Neural cell (in vitro differentiated cells): ENCODE measurements around the gene LARGE1. TPM values are rescaled to one million over a fixed set of nuclear protein-coding genes. Genes with fewer than 3 reads are reported as not detected.

ENCODE experiments used
- H2AFZ ChIP-seq: fragments of 200-600, 300-800 bp; sonication (generic), shearing (Covaris generic); 2 replicates; pipeline ENCODE4 v1.6.0; 2014; ENCODE audit warnings: low read depth, mild to moderate bottlenecking, antibody characterized with exemption, low read length, moderate library complexity
- H3F3A ChIP-seq: fragments of 200-600 bp; shearing (Covaris generic); 2 replicates; pipeline ENCODE4 v1.6.1; 2016; ENCODE audit warnings: mild to moderate bottlenecking, moderate library complexity, mixed read lengths, antibody characterized with exemption, low read length; ENCODE audit not compliant: insufficient read depth, poor library complexity, severe bottlenecking
- H3K27ac ChIP-seq: fragments of 200-600, 300-800 bp; sonication (generic), shearing (Covaris generic); 2 replicates; pipeline ENCODE4 v1.5.1; 2014; ENCODE audit warnings: mild to moderate bottlenecking, low read length, moderate library complexity
- H3K27me3 ChIP-seq: fragments of 300-800, 200-600 bp; sonication (generic), shearing (Covaris generic); 2 replicates; pipeline ENCODE4 v1.6.0; 2014; ENCODE audit warnings: mild to moderate bottlenecking, low read depth, low read length, moderate library complexity; ENCODE audit not compliant: insufficient read depth
- H3K36me3 ChIP-seq: fragments of 300-800, 200-600 bp; sonication (generic), shearing (Covaris generic); 2 replicates; pipeline ENCODE4 v1.5.1; 2014; ENCODE audit warnings: mild to moderate bottlenecking, antibody characterized with exemption, low read length, moderate library complexity; ENCODE audit not compliant: insufficient read depth
- H3K4me2 ChIP-seq: fragments of 300-800, 200-600 bp; sonication (generic), shearing (Covaris generic); 2 replicates; pipeline ENCODE4 v1.6.0; 2014; ENCODE audit warnings: mild to moderate bottlenecking, low read length
- H3K4me3 ChIP-seq: fragments of 300-800, 200-600 bp; sonication (generic), shearing (Covaris generic); 2 replicates; pipeline ENCODE4 v1.5.1; 2014; ENCODE audit warnings: mild to moderate bottlenecking, low read length, moderate library complexity
- H3K79me2 ChIP-seq: fragments of 200-600 bp; shearing (Covaris generic); replicated peaks from 2 replicates; pipeline ENCODE4 v1.6.0; 2014; ENCODE audit warnings: mild to moderate bottlenecking, low read length, moderate library complexity; ENCODE audit not compliant: insufficient read depth
- H3K9ac ChIP-seq: fragments of 300-800, 200-600 bp; sonication (generic), shearing (Covaris generic); 2 replicates; pipeline ENCODE4 v1.6.1; 2016; ENCODE audit warnings: mild to moderate bottlenecking, low read length, mixed read lengths
- H3K9me2 ChIP-seq: fragments of 200-600 bp; shearing (Covaris generic); 2 replicates; pipeline ENCODE4 v1.6.1; 2016; ENCODE audit warnings: mild to moderate bottlenecking, low read length, mixed read lengths; ENCODE audit not compliant: insufficient read depth
- H3K9me3 ChIP-seq: fragments of 200-600, 300-800 bp; sonication (generic), shearing (Covaris generic); 2 replicates; pipeline ENCODE4 v1.6.1; 2016; ENCODE audit warnings: mild to moderate bottlenecking, mixed run types, low read length, moderate library complexity, mixed read lengths
- H4K20me1 ChIP-seq: fragments of 200-600 bp; shearing (Covaris generic); 2 replicates; pipeline ENCODE4 v1.6.1; 2016; ENCODE audit warnings: mild to moderate bottlenecking, mixed run types; ENCODE audit not compliant: insufficient read depth
- CTCF ChIP-seq: fragments of 450-650 bp; IDR thresholded peaks from 2 replicates; pipeline ENCODE4 v1.5.1; 2014; ENCODE audit warnings: antibody characterized with exemption, mild to moderate bottlenecking, moderate library complexity; ENCODE audit not compliant: poor library complexity, severe bottlenecking
- EP300 ChIP-seq: fragments of 450-650 bp; conservative IDR thresholded peaks from 2 replicates; pipeline ENCODE4 v1.6.1; 2014; ENCODE audit warnings: antibody characterized with exemption, mild to moderate bottlenecking, moderate library complexity; ENCODE audit not compliant: poor library complexity, severe bottlenecking
- EZH2 ChIP-seq: fragments of 200-600, 300-800 bp; shearing (Covaris generic), sonication (generic); IDR thresholded peaks from 2 replicates; pipeline ENCODE4 v1.6.1; 2014; ENCODE audit warnings: antibody characterized with exemption, low read length, borderline replicate concordance, mild to moderate bottlenecking; ENCODE audit not compliant: insufficient read depth, poor library complexity, severe bottlenecking
- MXI1 ChIP-seq: fragments of 450-650 bp; conservative IDR thresholded peaks from 2 replicates; pipeline ENCODE4 v1.6.1; 2014; ENCODE audit warnings: antibody characterized with exemption, mild to moderate bottlenecking; ENCODE audit not compliant: poor library complexity, severe bottlenecking
- POLR2AphosphoS5 ChIP-seq: IDR thresholded peaks from 2 replicates; pipeline ENCODE4 v1.6.1; 2012
- RAD21 ChIP-seq: fragments of 450-650 bp; conservative IDR thresholded peaks from 2 replicates; pipeline ENCODE4 v1.6.1; 2014; ENCODE audit warnings: antibody characterized with exemption, mild to moderate bottlenecking, moderate library complexity
- REST ChIP-seq: IDR thresholded peaks from 2 replicates; pipeline ENCODE4 v1.6.1; 2012; ENCODE audit warnings: borderline replicate concordance
- SMC3 ChIP-seq: fragments of 450-650 bp; conservative IDR thresholded peaks from 2 replicates; pipeline ENCODE4 v1.6.1; 2014; ENCODE audit warnings: antibody characterized with exemption, mild to moderate bottlenecking, moderate library complexity; ENCODE audit not compliant: poor library complexity
- TAF1 ChIP-seq: IDR thresholded peaks from 2 replicates; pipeline ENCODE4 v1.6.1; 2012; ENCODE audit warnings: low read depth
- polyA plus RNA-seq: library from polyadenylated mRNA; depleted of rRNA; stranded (reverse); fragments of >200 nt; gene quantifications from 2 replicates; pipeline ENCODE4 v1.2.3, GENCODE V29; 2014

Gene LARGE1
- polyA plus RNA-seq, 1 donor from 2014 or later = 27.5 TPM

- Histone ChIP-seq H3K9ac (no peak overlapping the region), H3K27ac (no peak overlapping the region), H3K27me3 (no peaks in the 10 kb centered on the region), H2AFZ (no peak overlapping the region), H3K4me2 (no peak overlapping the region), H3K9me3 (no peaks in the 10 kb centered on the region), H3K4me3 (no peak overlapping the region), H3K36me3 (no peaks in the 10 kb centered on the region), H3F3A (no peaks in the 10 kb centered on the region), H3K9me2 (no peaks in the 10 kb centered on the region), H3K79me2 (no peaks in the 10 kb centered on the region), H4K20me1 (no peaks in the 10 kb centered on the region)
- TF ChIP-seq TAF1 (no peak), SMC3 (no peak), POLR2AphosphoS5 (no peak), CTCF (no peak), EZH2 (no peak), EP300 (no peak), RAD21 (no peak), MXI1 (no peak), REST (no peak)
These were observed 70.1 kb downstream of the LARGE1 start for GRCh38 chr22:33850193-33850592.

- Histone ChIP-seq H3K4me2 (no peak overlapping the region), H3K27ac (no peak overlapping the region), H4K20me1 (no peaks in the 10 kb centered on the region), H3K9ac (no peak overlapping the region), H3K9me3 (no peaks in the 10 kb centered on the region), H3K36me3 (no peaks in the 10 kb centered on the region), H2AFZ (no peak overlapping the region), H3F3A (no peaks in the 10 kb centered on the region), H3K4me3 (no peak overlapping the region), H3K79me2 (no peaks in the 10 kb centered on the region), H3K9me2 (no peaks in the 10 kb centered on the region), H3K27me3 (no peaks in the 10 kb centered on the region)
- TF ChIP-seq POLR2AphosphoS5 = no peak
- TF ChIP-seq TAF1 = no peak
- TF ChIP-seq MXI1 = no peak
- no peak for TF ChIP-seq EP300
- no peak for TF ChIP-seq SMC3
- no peak for TF ChIP-seq EZH2
- no peak for TF ChIP-seq REST
- no peak for TF ChIP-seq RAD21
- no peak for TF ChIP-seq CTCF
These were observed 72.0 kb downstream of the LARGE1 start for GRCh38 chr22:33848251-33848650.
